Cardiac fibroblast (primary cell): Measurements from ENCODE around the gene KRT73.

ENCODE experiments used
- DNase-seq, 2 donors: peaks; one replicate each; pipeline versions ENCODE4 v3.0.0 to v3.0.0-alpha.2; 2010; ENCODE audit warnings: low read depth in 2 of 2
- H3K4me3 ChIP-seq, 2 donors: replicated peaks in 1 of 2; 1 replicate in 1 of 2; 2 replicates in 1 of 2; pipeline ENCODE4 v1.5.1; 2011; ENCODE audit warnings: low read depth in 2 of 2, low read length in 2 of 2, mild to moderate bottlenecking in 2 of 2, moderate library complexity in 1 of 2
- TF ChIP-seq, protein P1 (sequence below): IDR thresholded peaks from one replicate; pipeline ENCODE4 v1.5.1; 2011; ENCODE audit warnings: low read depth, mild to moderate bottlenecking, low read length, inconsistent platforms

KRT73 gene

DNA sequence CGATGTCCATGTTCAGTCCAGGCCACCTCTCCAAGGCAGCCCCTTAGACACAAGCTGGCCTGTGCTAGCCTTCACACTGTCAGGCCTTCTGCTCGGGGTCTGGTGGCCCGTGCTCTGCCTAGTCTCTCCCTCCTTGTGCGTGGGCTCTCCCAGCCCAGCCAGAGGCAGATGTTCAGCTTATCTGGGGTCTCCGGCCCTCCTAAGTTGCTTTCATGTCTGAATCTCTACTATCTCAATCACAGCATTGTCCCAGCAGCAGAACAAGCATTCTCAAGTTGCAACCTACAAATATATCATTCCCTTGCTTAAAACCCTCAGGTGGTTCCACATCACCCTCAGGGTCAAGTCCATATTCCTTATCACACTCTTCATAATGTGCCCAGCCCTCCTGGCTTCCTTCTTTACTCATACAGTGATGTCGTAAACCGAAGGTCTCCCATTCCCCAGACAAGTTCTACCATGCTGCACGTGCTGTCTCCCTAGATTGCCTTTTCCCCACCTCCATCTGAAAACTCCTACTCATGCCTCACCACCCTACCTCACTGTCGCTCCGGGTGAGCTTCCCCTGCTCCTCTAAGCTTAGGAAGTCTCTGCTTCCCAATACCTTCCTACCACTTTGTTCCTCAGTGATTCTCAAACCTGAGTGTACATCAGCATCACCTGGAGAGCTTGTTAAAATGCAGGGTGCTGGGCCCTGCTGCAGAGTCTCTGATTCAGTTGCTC lies 1.5 kb downstream of the KRT73 start:
- DNase-seq = no peak
- TF ChIP-seq, protein P1, sequence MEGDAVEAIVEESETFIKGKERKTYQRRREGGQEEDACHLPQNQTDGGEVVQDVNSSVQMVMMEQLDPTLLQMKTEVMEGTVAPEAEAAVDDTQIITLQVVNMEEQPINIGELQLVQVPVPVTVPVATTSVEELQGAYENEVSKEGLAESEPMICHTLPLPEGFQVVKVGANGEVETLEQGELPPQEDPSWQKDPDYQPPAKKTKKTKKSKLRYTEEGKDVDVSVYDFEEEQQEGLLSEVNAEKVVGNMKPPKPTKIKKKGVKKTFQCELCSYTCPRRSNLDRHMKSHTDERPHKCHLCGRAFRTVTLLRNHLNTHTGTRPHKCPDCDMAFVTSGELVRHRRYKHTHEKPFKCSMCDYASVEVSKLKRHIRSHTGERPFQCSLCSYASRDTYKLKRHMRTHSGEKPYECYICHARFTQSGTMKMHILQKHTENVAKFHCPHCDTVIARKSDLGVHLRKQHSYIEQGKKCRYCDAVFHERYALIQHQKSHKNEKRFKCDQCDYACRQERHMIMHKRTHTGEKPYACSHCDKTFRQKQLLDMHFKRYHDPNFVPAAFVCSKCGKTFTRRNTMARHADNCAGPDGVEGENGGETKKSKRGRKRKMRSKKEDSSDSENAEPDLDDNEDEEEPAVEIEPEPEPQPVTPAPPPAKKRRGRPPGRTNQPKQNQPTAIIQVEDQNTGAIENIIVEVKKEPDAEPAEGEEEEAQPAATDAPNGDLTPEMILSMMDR = no peak

DNA sequence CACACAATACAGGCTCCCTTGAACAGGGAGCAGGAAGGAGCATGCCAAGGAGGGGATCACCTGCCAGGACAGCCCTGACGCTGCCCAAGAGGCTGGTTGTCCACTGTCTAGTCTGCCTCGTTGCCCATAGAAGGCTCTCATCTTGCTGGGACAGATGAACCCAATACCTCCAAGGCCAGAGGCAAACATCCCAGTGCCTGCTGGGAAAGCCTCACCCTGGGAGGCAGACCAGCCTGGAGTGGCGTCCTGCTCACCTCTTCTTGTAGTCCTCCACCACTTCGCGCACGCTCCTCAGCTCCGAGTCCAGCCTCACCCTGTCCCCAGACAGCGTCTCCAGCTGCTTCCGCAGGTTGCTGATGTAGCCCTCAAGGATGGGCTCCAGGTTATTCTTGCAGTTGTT lies 2.4 kb downstream of the KRT73 start:
- TF ChIP-seq, protein P1 = no peak
- H3K4me3 ChIP-seq = no peak overlapping the region
- DNase-seq = no peak

More for the DNA sequence above, 1.5 kb downstream of the KRT73 start:
- H3K4me3 ChIP-seq = no peak overlapping the region

DNA sequence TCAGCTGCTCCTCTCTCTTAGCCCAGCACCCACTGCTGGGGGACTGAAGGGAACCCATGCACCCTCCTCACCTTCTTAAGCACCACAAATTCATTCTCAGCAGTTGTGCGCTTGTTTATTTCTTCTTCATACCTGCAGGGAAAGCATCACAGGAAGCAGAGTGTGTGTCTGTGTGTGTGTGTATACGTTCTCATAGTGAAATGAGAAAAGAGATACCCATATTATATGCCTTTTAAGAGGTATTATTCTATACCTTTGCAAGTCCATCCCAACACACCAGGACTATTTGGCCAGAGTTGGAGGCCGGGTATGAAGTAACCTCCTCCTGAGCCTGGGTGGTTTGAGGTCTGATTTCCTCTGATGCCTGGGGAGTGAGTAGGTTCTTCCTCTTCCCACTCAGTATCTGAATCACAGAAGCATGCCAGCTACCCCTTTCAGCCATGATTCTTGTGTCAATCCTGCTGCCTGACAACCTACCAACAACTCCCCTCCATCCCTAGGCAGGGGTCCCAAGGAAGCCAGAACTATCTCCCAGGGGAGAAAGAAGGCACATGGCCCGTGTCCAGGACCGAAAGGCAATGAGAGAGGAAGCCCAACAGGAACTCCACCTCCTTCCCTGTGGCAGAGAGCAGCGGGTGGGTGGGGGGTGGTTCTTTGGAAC lies 3.0 kb downstream of the KRT73 start:
- no peak overlapping the region for H3K4me3 ChIP-seq
- TF ChIP-seq, protein P1 = no peak
- peak in 1 of 2 donors; percentile 3 for DNase-seq

DNA sequence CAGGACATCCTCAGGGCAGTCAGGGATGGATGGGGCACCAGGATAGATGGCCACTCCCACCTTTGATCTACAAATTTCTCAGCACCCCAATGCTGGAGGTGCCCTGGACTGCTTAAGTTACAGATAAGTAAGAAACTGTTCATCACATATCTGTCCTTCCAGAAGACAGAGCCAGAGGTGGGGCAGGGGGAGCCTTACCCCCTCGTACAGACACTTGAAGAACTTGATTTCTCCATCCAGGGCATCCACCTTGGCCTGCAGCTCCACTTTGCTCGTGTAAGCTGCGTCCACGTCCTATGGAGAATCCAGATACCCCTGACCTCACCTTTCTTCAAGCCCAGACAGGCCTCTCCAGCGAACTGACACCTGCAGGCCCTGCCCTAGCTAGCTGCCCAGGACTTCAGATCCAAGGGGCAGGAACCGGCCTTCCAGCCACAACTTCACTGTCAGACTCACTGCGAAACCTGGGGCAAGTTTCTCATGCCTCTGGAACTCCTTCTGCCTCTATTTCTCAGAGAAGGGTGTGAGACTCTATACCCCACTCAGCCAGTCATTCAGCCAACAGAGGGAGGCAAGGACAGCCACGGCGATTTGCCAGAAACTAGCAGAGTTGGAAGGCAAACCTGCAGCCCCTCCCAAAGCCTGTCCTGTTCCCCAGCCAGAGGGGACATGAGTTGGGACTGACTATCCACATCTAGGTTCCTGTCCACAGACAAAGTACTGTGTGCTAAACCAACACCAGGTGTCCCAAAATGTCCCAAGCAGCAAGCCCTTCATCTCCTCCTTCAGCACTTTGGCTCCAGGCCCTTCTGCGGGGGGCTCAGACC lies 3.8 kb downstream of the KRT73 start:
- TF ChIP-seq, protein P1 = no peak
- H3K4me3 ChIP-seq = no peak overlapping the region
- DNase-seq = no peak

DNA sequence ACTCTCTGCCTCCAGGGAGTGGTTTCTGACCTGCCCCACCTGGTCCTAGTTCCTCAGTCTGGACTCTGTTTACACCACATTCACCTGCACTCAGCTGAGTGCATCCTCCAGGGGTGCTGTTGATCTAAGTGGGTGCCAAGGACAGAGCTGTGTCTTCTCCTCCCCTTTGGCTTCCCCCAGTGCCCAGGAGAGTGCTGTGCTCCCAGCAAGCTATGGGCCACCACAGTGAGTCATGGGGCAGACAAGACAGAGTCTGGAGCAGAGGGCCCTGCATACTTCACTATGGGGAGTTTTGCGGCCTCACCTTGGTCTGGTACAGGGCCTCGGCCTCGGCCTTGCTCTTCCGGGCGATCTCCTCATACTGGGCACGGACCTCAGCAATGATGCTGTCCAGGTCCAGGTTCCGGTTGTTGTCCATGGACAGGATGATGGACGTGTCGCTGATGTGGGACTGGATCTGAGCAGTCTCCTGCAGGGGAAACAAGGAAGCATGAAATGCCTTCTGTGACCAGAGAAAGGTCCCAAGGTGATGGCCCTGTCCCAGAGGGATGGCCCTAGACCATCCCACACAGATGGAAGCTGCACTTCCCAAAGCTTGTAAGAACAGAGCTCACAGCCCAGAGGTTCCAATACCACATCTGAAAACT lies 4.9 kb downstream of the KRT73 start:
- TF ChIP-seq, protein P1 = no peak
- no peak for DNase-seq

More for the DNA sequence above, 4.9 kb downstream of the KRT73 start:
- no peak overlapping the region for H3K4me3 ChIP-seq
